ENCODE measurements around the gene ADAMTSL3.
"Not testable (repeated sequence)": the region's sequence is repeated elsewhere in the genome, so short reads cannot be mapped to it uniquely, and the experiment has no call there.

ADAMTSL3 gene

DNA sequence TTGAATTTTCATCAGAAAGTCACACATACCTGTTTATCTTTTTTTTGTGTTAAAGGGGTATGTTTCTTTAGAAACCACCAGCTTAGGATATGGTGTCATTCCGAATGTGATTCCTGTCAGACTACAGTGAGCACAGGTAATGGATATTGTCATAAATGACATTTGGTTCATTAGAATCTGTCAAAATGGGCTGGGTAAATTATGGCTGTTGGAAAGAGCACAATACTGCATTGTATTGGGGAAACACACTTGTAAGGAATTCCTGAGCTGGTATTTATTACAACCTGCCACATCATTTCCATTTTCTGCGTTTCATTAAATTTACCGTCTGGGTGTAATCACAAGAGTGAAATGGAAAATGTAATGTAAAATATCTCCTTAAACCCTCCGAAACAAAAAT lies 78.8 kb downstream of the ADAMTSL3 start:
- no peak overlapping the region for H3K4me3 ChIP-seq (ENCODE audit: low read depth, low read length)
- no peak for DNase-seq (ENCODE audit: low read depth)

GRCh38 chr15:83733206-83733605 lies 79.3 kb downstream of the ADAMTSL3 start:
- no peak overlapping the region for H3K4me3 ChIP-seq (ENCODE audit: low read depth, low read length)
- peak; percentile 53 for DNase-seq (ENCODE audit: low read depth)

DNA sequence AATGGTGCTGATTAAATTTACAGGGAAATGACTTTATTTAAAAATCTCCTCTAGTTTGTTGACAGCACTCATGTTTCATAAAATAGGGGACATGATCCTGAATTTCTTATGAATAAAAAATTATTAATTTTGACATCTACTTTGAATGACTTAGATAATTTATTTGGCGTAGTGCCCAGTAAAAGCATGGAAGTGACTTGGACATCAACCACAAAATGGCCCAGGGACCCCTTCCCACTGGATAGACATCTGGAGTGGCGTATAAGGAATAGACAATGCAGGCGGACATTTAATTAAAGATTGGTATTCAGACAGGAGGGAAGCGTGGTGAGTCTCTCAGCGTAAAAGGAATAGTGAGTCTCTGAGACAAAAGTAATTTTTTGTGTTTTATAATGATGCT lies 79.8 kb downstream of the ADAMTSL3 start:
- DNase-seq (ENCODE audit: low read depth), result no peak
- H3K4me3 ChIP-seq (ENCODE audit: low read depth, low read length), result no peak overlapping the region

- H3K4me3 ChIP-seq (ENCODE audit: low read depth, low read length), result no peak overlapping the region
- DNase-seq (ENCODE audit: low read depth), result no peak
Measured at GRCh38 chr15:83734487-83734886, 80.6 kb downstream of the ADAMTSL3 start.

DNA sequence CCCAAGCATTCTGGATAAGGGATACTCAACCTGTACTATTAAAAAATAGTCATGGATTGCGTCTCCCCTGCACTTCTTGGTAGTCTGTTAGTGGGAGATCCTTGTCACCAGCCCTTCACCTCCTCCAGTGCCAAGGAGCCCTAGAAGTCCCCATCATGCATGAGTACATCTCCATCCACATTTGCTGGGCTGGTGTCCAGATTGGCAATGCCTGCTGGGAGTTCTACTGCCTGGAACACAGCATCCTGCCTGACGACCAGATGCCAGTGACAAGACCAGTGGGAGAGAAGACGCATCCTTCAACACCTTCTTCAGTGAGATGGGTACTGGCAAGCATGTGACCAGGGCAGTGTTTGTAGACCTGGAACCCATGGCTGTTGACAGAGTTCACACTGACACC lies 85.7 kb downstream of the ADAMTSL3 start:
- no peak for DNase-seq (ENCODE audit: low read depth)

GRCh38 chr15:83745771-83746170 lies 91.8 kb downstream of the ADAMTSL3 start:
- no peak overlapping the region for H3K4me3 ChIP-seq (ENCODE audit: low read depth, low read length)
- no peak for DNase-seq (ENCODE audit: low read depth)

More for the DNA sequence above, 85.7 kb downstream of the ADAMTSL3 start:
- H3K4me3 ChIP-seq (ENCODE audit: low read depth, low read length), result no peak overlapping the region

DNA sequence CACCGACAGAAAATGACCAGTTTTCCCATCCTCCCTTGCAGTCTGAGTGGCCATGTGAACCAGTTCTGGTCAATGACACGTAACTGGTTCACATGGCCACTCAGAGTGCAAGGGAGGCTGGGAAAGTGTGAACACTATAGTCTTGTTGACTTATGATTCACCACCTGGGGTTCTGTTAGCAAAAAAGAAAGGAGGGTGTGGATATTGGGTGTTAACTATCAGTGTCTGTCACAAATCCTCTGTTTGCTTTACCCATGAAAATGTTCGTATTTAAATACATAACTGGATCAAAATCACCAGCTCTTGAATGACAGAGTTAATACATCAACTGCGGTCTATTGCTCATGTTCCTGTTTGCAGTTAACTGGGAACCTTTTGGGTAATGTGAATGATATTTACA lies 92.3 kb downstream of the ADAMTSL3 start:
- no peak overlapping the region for H3K4me3 ChIP-seq (ENCODE audit: low read depth, low read length)
- no peak for DNase-seq (ENCODE audit: low read depth)

DNA sequence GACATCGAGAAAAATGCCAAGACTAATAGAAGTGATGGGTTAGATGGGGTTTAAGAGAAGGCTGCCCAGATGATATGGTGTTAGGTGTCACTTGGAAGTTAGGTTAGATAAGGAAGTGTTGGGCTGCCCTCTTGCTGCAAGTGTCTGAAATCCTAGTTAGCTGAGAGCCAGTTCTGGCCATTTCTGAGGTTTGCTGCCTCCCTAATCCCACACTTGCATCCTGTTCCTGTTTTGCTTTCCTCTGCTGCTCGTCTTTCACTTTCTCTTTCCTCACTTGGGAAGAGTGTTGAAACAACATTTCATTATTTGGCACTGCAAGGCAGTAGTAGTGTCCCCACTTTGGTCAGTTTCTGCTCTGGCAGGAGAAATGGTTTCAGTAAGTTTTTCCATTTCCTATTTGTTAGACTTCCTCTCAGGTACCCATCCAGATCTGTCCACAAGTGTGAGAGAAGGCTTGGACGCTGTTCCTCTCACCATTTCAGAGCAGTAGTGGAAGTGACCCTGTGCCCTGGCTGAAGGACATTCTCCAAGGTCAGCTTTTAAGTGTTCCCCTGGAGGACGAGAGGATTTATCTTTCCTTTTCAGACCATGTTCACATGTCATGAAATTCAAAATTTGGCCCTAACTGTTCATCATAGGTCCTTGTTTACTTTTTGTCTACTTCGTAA lies 93.3 kb downstream of the ADAMTSL3 start:
- DNase-seq (ENCODE audit: low read depth), result peak; percentile 35
- peak overlapping the region; percentile 1 for H3K4me3 ChIP-seq (ENCODE audit: low read depth, low read length)

DNA sequence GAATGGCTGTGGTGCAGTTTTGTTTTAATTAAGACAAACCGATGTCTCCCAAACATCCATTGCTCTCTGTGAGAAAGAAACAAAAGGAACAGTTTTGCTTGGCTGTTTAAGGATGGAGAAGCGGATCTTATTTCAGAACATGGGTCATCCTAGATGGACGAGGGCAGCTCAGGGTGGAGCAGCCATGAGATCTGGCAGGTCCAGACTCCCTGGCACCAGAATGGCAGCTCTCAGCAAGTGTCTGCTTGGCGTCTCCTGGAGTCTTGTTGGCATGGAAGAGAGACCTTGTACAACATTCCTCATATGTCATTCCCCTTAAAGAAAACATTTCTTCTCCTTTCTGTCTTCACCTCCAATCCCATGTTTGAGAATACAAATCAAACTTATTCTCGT lies 93.8 kb downstream of the ADAMTSL3 start:
- no peak for DNase-seq (ENCODE audit: low read depth)
- no peak overlapping the region for H3K4me3 ChIP-seq (ENCODE audit: low read depth, low read length)

DNA sequence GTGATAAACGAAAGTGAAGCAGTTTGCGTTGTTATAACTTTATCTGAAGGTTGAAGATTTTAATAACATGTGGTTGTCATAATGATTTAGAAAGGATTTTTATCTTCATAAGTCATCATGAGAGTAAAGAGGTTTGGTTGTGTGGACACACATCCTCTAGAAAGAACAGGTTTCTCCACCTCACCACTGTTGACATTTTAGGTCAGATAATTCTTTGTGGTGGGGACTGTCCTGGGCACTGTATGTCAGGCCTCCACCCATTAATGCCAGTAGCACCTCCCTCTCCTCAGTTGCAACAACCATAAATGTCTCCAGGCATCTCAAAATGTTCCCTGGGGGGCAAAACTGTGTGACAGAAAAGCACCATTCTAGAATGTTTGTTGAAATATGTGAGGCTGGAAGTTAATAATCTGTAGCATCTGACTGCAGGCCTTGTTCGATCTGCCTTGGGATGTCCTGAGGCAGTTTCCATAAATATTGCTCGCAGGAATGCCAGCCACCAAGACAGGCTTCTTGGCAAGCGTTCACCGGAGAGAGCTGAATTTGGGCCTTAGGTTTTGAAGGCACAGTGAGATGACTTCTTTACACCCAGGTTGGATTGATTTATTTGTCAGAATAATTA lies 100.1 kb downstream of the ADAMTSL3 start:
- DNase-seq (ENCODE audit: low read depth), result no peak
- no peak overlapping the region for H3K4me3 ChIP-seq (ENCODE audit: low read depth, low read length)

GRCh38 chr15:83757291-83757690 lies 103.4 kb downstream of the ADAMTSL3 start:
- DNase-seq (ENCODE audit: low read depth); H3K4me3 ChIP-seq (ENCODE audit: low read depth, low read length): not testable (repeated sequence)

DNA sequence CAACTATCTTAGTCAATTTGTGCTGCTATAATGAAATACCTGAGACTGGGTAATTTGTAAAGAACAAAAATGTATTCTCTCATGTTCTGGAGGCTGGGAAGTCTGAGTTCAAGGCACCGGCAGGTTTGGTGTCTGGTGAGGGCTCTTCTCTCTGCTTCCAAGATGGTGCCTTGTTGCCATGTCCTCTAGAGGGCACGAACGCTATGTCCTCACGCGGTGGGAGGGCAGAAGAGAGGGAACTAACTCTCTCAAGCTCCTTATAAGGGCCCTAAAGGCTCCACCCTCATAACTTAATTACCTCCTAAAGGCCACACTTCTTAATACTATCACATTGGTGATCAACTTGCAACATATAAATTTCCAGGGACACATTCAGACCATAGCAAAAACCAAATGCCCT lies 108.4 kb downstream of the ADAMTSL3 start:
- DNase-seq (ENCODE audit: low read depth), result no peak
- no peak overlapping the region for H3K4me3 ChIP-seq (ENCODE audit: low read depth, low read length)

DNA sequence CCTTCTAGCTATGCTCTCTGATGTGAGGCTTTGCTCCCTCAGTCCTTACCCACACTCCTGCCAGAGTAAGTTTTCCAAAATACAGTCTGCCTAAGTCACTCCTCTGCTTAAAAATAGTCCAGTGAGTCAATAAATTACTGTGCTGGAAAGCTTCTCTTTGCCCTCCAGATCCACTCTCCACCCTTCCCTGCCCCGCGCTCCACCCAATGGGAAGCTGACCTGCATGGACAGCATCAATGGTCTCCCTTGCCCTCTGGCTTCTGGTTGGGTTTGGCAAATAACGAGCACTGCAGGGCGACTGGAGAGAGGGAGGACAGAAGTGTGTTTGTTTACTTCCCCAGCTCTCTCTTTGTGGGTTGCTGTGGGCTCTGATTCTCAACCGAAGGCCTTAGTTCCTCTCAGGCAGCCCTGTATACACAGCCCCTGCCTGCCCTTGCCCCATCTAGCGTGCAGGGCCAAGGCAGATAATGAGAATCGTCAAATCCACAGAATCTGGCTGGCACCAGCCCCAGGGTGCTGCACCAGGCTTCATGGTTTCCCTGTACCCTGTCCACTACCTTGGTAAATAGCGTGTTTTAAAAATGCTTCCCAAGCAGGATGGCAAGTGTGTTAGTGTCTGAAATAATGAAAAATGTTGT lies 110.4 kb downstream of the ADAMTSL3 start:
- H3K4me3 ChIP-seq (ENCODE audit: low read depth, low read length), result no peak overlapping the region
- no peak for DNase-seq (ENCODE audit: low read depth)

DNA sequence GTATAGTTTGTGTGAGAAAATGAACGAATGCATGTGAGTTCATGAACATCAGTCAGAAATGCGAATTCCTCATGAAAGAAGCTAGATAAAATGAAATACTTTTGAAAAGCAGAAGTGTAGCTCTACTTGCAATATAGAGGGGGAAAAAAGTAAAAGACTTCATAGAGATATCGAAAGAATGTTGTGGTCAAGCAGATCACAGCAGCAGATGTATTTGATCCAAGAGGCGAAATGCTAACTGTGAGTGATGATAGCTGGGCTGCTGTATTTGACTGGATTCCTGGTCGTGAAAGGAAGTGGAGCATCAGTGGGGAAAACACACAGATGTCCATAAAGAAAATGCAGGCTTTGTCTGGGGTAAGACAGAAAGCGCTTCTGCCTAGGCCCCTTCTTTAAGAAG lies 112.4 kb downstream of the ADAMTSL3 start:
- no peak for DNase-seq (ENCODE audit: low read depth)

GRCh38 chr15:83767741-83768140 lies 113.8 kb downstream of the ADAMTSL3 start:
- no peak for DNase-seq (ENCODE audit: low read depth)
- no peak overlapping the region for H3K4me3 ChIP-seq (ENCODE audit: low read depth, low read length)

More for the DNA sequence above, 112.4 kb downstream of the ADAMTSL3 start:
- H3K4me3 ChIP-seq (ENCODE audit: low read depth, low read length), result no peak overlapping the region

DNA sequence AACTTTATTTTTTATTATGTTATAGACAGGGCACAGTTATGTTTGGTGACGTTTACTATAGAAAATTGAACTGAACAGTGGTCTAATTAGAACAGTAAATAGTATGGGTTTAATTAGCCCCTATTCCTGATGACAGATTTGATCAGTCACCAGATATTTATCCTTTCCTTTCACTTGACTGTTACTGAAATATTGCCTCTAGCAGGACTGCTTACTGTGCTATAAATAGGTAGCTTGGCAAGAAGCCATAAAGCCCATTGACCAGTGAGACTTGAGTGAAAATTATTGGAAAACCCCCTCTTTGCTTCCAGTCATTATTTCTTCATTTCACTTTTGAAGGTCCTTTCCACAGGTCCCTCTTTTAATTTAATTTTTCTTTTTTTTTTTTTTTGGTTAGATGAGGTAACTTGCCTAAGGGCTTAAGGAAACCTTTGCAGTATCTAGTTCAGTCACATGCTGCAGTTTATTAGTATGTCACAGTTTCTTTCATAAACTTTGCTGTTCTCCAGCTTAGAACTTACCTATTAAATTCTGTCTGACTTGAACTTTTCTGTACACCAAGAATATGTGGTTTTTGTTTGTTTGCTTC lies 115.6 kb downstream of the ADAMTSL3 start:
- H3K4me3 ChIP-seq (ENCODE audit: low read depth, low read length), result no peak overlapping the region
- no peak for DNase-seq (ENCODE audit: low read depth)

- no peak overlapping the region for H3K4me3 ChIP-seq (ENCODE audit: low read depth, low read length)
- no peak for DNase-seq (ENCODE audit: low read depth)
Measured at GRCh38 chr15:83775738-83776137, 121.8 kb downstream of the ADAMTSL3 start.

- no peak for DNase-seq (ENCODE audit: low read depth)
- H3K4me3 ChIP-seq (ENCODE audit: low read depth, low read length), result no peak overlapping the region
Measured at GRCh38 chr15:83776986-83777385, 123.1 kb downstream of the ADAMTSL3 start.

GRCh38 chr15:83783227-83783626 lies 129.3 kb downstream of the ADAMTSL3 start:
- H3K4me3 ChIP-seq (ENCODE audit: low read depth, low read length), result no peak overlapping the region
- DNase-seq (ENCODE audit: low read depth), result no peak

DNA sequence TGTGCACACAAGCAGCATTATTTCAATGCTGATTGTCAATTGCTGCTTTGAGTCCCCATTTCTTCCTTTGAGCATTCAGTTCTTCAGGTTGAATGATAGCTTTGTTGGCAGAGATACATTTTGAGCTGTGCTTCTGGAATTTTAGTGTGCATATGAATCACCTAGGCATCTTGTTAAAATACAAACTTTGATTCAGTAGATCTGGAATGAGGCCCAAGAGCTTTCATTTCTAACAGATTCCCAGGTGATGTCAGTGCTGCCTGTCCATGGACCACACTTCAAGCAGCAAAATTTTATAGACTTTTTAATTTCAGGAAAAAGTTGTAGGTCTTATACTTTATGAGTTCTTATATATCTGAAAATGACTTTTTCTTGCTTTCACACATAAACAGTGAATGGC lies 131.1 kb downstream of the ADAMTSL3 start:
- H3K4me3 ChIP-seq (ENCODE audit: low read depth, low read length), result no peak overlapping the region
- peak; percentile 6 for DNase-seq (ENCODE audit: low read depth)

- no peak for DNase-seq (ENCODE audit: low read depth)
- H3K4me3 ChIP-seq (ENCODE audit: low read depth, low read length), result no peak overlapping the region
Measured at GRCh38 chr15:83786336-83786735, 132.4 kb downstream of the ADAMTSL3 start.

Measured in skeletal muscle cell (primary cell).